Measurements from ENCODE around the gene CLEC4F.

DNA sequence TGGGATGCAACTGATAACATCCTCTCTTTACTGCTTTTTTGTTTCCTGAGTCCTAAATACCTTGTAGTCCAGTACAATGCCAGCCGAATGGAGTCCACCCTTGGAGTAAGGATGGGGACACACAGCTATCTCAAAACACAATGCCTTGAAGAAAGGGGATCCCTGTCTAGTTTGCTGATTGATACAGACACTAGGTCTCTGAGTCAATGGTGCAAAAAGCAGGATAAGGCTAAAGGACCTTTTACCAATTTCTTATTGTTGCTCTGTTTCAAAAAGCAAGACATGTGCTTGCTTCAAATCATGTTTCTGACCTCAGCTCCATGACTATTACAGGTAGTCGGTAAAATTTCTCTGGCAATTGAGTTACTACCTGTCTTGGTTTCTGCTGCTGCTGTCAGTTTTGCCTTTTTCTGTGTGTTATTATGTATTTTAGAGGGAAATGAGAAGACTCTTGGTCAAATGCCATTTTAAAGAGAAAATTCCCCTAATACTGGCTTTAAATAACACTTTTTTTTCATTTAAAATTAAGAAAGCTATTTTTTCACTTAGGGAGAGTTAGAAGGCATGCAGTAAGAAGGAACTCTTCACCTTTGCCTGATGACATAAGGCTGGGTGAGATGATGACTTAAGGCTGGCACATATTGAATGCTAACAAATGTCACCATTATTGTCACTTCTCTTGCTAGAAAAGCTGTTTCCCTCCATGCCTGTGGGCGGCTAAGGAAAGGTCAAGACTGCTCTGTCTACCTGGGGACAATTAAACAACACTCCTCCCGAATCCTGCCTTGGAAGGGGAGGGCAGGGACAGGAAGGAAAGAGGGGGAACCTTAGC is 25.0 kb downstream of the CLEC4F start:
- TF ChIP-seq, protein P1, sequence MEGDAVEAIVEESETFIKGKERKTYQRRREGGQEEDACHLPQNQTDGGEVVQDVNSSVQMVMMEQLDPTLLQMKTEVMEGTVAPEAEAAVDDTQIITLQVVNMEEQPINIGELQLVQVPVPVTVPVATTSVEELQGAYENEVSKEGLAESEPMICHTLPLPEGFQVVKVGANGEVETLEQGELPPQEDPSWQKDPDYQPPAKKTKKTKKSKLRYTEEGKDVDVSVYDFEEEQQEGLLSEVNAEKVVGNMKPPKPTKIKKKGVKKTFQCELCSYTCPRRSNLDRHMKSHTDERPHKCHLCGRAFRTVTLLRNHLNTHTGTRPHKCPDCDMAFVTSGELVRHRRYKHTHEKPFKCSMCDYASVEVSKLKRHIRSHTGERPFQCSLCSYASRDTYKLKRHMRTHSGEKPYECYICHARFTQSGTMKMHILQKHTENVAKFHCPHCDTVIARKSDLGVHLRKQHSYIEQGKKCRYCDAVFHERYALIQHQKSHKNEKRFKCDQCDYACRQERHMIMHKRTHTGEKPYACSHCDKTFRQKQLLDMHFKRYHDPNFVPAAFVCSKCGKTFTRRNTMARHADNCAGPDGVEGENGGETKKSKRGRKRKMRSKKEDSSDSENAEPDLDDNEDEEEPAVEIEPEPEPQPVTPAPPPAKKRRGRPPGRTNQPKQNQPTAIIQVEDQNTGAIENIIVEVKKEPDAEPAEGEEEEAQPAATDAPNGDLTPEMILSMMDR (IDR thresholded peaks at IDR 0.05; ENCODE audit: insufficient read depth, low read depth, low read length): no peak
- no peak for TF ChIP-seq EZH2 (IDR thresholded peaks at IDR 0.05; ENCODE audit: insufficient read depth, low read length)

Measured in astrocyte (in vitro differentiated cells and primary cell).